Keratinocyte (primary cell): ENCODE measurements around the gene CHMP2B. TPM values are rescaled to one million over a fixed set of nuclear protein-coding genes. Genes with fewer than 3 reads are reported as not detected.
A peak's percentile ranks its signal among the peaks of the same experiment; 100 is the strongest.

Experiments
- DNase-seq: peaks from one replicate; pipeline ENCODE4 v3.0.0-alpha.2; 2011; ENCODE audit warnings: low read depth, missing footprints, low spot score
- FAIRE-seq: peaks from 2 replicates; lab custom pipeline; 2011; peaks lifted over from hg19 to GRCh38; lab: Jason Lieb, UNC
- H2AFZ ChIP-seq: 2 replicates; pipeline ENCODE4 v1.6.0; 2012; ENCODE audit warnings: low read length, control low read depth, inconsistent platforms; ENCODE audit not compliant: control insufficient read depth
- H3K27ac ChIP-seq: 2 replicates; pipeline ENCODE4 v1.5.1; 2011; ENCODE audit warnings: low read length; ENCODE audit not compliant: control insufficient read depth, insufficient read depth
- H3K27me3 ChIP-seq: 3 replicates; pipeline ENCODE4 v1.6.0; 2011; ENCODE audit warnings: low read length; ENCODE audit not compliant: control insufficient read depth, insufficient read depth; ENCODE audit errors: extremely low read depth
- H3K36me3 ChIP-seq, 2 experiments: 2 replicates in 1 of 2; 3 replicates in 1 of 2; pipeline ENCODE4 v1.5.1; 2011; ENCODE audit warnings: low read length in 2 of 2, mild to moderate bottlenecking in 1 of 2; ENCODE audit not compliant: control insufficient read depth in 2 of 2, insufficient read depth in 2 of 2; ENCODE audit errors: extremely low read depth in 1 of 2
- H3K4me1 ChIP-seq: 3 replicates; pipeline ENCODE4 v1.5.1; 2011; ENCODE audit warnings: low read length; ENCODE audit not compliant: control insufficient read depth, insufficient read depth; ENCODE audit errors: extremely low read depth
- H3K4me2 ChIP-seq: 3 replicates; pipeline ENCODE4 v1.6.0; 2011; ENCODE audit warnings: low read depth, low read length; ENCODE audit not compliant: control insufficient read depth, insufficient read depth; ENCODE audit errors: extremely low read depth
- H3K4me3 ChIP-seq, 3 experiments: fragments of 200-600 bp in 1 of 3; sonication (generic) in 1 of 3; 2 replicates in 2 of 3; 3 replicates in 1 of 3; pipeline ENCODE4 v1.5.1; 2011 to 2016; ENCODE audit warnings: low read length in 3 of 3, mild to moderate bottlenecking in 3 of 3, control low read depth in 2 of 3, inconsistent platforms in 1 of 3, low read depth in 1 of 3, mixed read lengths in 1 of 3, mixed run types in 1 of 3, moderate library complexity in 1 of 3; ENCODE audit not compliant: control insufficient read depth in 2 of 3, insufficient read depth in 2 of 3; ENCODE audit errors: extremely low read depth in 1 of 3
- H3K79me2 ChIP-seq: 2 replicates; pipeline ENCODE4 v1.6.0; 2012; ENCODE audit warnings: low read length; ENCODE audit not compliant: control insufficient read depth, insufficient read depth
- H3K9ac ChIP-seq: 3 replicates; pipeline ENCODE4 v1.6.0; 2011; ENCODE audit warnings: low read length; ENCODE audit not compliant: control insufficient read depth, insufficient read depth; ENCODE audit errors: extremely low read depth
- H3K9me1 ChIP-seq: 3 replicates; pipeline ENCODE4 v1.6.0; 2011; ENCODE audit warnings: low read length; ENCODE audit not compliant: control insufficient read depth, insufficient read depth; ENCODE audit errors: extremely low read depth
- H3K9me3 ChIP-seq: 2 replicates; pipeline ENCODE4 v1.5.1; 2012; ENCODE audit warnings: low read depth, low read length; ENCODE audit not compliant: control insufficient read depth
- H4K20me1 ChIP-seq: 3 replicates; pipeline ENCODE4 v1.6.0; 2011; ENCODE audit warnings: low read length; ENCODE audit not compliant: control insufficient read depth, insufficient read depth; ENCODE audit errors: extremely low read depth
- EZH2 ChIP-seq: IDR thresholded peaks from one replicate; pipeline ENCODE4 v1.6.1; 2012; ENCODE audit warnings: inconsistent platforms, mild to moderate bottlenecking, low read length, moderate library complexity
- dilution Hi-C: fragments of 300-500 bp; cut with MboI; formaldehyde crosslinking; loops from one replicate; pipeline ENCODE4 v1.7.0; 2020; ENCODE audit warnings: low sequenced_read_pairs; ENCODE audit not compliant: extremely low pct_ligation_motif_present
- polyA plus RNA-seq, 5 experiments: library from polyadenylated mRNA; depleted of rRNA in 3 of 5; stranded (reverse) in 3 of 5; stranded (forward) in 1 of 5; unstranded in 1 of 5; fragments of >200 nt; gene quantifications; 1 replicate in 1 of 5; 2 replicates in 3 of 5; 3 replicates in 1 of 5; pipeline versions ENCODE4 v1.2.1 to v1.2.3, GENCODE V29; 2011 to 2012; ENCODE audit warnings: missing spikeins in 2 of 5, low read depth in 1 of 5, low replicate concordance in 1 of 5
- TF ChIP-seq, protein P1 (sequence below), 3 experiments: IDR thresholded peaks in 1 of 3; conservative IDR thresholded peaks in 1 of 3; optimal IDR thresholded peaks in 1 of 3; 2 replicates in 2 of 3; 3 replicates in 1 of 3; pipeline versions ENCODE3 to v1.5.1; 2011; ENCODE audit warnings: low read length in 3 of 3, mild to moderate bottlenecking in 3 of 3, moderate library complexity in 2 of 3, control low read depth in 1 of 3, inconsistent platforms in 1 of 3; ENCODE audit not compliant: insufficient read depth in 2 of 3; ENCODE audit errors: extremely low read depth in 1 of 3

CHMP2B gene
- polyA plus RNA-seq, 1 donor (not counting 4 experiments of a cell fraction or from before 2014, with no cell fraction given): 38.2 TPM

- H3K4me3 ChIP-seq: no peak overlapping the region
- H4K20me1 ChIP-seq: no peaks in the 10 kb centered on the region
- no peaks in the 10 kb centered on the region for H3K79me2 ChIP-seq
- no peak for DNase-seq
- TF ChIP-seq, protein P1, sequence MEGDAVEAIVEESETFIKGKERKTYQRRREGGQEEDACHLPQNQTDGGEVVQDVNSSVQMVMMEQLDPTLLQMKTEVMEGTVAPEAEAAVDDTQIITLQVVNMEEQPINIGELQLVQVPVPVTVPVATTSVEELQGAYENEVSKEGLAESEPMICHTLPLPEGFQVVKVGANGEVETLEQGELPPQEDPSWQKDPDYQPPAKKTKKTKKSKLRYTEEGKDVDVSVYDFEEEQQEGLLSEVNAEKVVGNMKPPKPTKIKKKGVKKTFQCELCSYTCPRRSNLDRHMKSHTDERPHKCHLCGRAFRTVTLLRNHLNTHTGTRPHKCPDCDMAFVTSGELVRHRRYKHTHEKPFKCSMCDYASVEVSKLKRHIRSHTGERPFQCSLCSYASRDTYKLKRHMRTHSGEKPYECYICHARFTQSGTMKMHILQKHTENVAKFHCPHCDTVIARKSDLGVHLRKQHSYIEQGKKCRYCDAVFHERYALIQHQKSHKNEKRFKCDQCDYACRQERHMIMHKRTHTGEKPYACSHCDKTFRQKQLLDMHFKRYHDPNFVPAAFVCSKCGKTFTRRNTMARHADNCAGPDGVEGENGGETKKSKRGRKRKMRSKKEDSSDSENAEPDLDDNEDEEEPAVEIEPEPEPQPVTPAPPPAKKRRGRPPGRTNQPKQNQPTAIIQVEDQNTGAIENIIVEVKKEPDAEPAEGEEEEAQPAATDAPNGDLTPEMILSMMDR (optimal IDR thresholded peaks at IDR 0.05 in 1 of 3, IDR thresholded peaks at IDR 0.05 in 1 of 3, conservative IDR thresholded peaks at IDR 0.05 in 1 of 3; ENCODE audit: extremely low read depth in 1 of 3, insufficient read depth in 2 of 3, low read length in 3 of 3): no peak
- no peak for TF ChIP-seq EZH2
- no peaks in the 10 kb centered on the region for H3K36me3 ChIP-seq
- no peaks in the 10 kb centered on the region for H3K4me1 ChIP-seq
- no peaks in the 10 kb centered on the region for H3K9me1 ChIP-seq
- peaks cover 2% of the 10 kb centered on the region for H3K9me3 ChIP-seq
- H3K4me2 ChIP-seq: peak overlapping the region; percentile 26
- H3K27me3 ChIP-seq: no peaks in the 10 kb centered on the region
- no peak overlapping the region for H2AFZ ChIP-seq
- dilution Hi-C loops: no loop called here
- H3K27ac ChIP-seq: no peak overlapping the region
- no peak for FAIRE-seq
- H3K9ac ChIP-seq: no peak overlapping the region
These were observed 35.5 kb upstream of the CHMP2B start for GRCh38 chr3:87191641-87192040.

DNA sequence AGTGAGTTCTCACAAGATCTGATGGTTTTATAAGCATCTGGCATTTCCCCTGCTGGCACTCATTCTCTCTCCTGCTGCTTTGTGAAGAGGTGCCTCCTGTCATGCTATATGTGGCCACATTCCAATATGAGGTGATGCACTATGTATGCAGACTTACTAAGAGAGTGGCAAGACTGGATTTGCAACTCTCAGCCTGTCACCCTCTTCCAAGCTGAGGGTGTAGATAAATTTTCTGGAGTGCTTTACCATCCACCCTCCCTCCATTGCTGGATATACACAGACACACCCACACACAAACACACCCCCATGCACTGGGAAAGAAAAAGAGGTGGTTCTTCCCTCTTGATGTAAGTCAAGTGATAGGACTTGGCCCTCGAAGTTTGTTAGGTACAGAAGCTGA lies 30.2 kb upstream of the CHMP2B start:
- H3K9me3 ChIP-seq: peaks cover 2% of the 10 kb centered on the region
- H3K79me2 ChIP-seq: no peaks in the 10 kb centered on the region
- H3K36me3 ChIP-seq: no peaks in the 10 kb centered on the region
- no peak overlapping the region for H3K4me2 ChIP-seq
- H3K4me1 ChIP-seq: no peaks in the 10 kb centered on the region
- FAIRE-seq: peak; percentile 53
- H3K4me3 ChIP-seq: no peak overlapping the region
- no peak overlapping the region for H2AFZ ChIP-seq
- H3K27me3 ChIP-seq: no peaks in the 10 kb centered on the region
- TF ChIP-seq EZH2: no peak
- TF ChIP-seq, protein P1 (optimal IDR thresholded peaks at IDR 0.05 in 1 of 3, IDR thresholded peaks at IDR 0.05 in 1 of 3, conservative IDR thresholded peaks at IDR 0.05 in 1 of 3; ENCODE audit: extremely low read depth in 1 of 3, insufficient read depth in 2 of 3, low read length in 3 of 3): no peak
- dilution Hi-C loops: no loop called here
- no peaks in the 10 kb centered on the region for H3K9me1 ChIP-seq
- H4K20me1 ChIP-seq: no peaks in the 10 kb centered on the region
- DNase-seq: no peak
- no peak overlapping the region for H3K9ac ChIP-seq
- no peak overlapping the region for H3K27ac ChIP-seq
